HepG2 (cell line): ENCODE measurements around the gene PGC. TPM values are rescaled to one million over a fixed set of nuclear protein-coding genes. Genes with fewer than 3 reads are reported as not detected.
A peak's percentile ranks its signal among the peaks of the same experiment; 100 is the strongest.

ENCODE experiments used
- AHDC1 ChIP-seq: sonication (generic); formaldehyde crosslinking; IDR thresholded peaks from 2 replicates; pipeline ENCODE4 v1.5.1; 2020; ENCODE audit warnings: mild to moderate bottlenecking, missing genetic modification reagents, borderline replicate concordance
- FOXP1 ChIP-seq, 2 experiments: fragments of 450-650 bp in 1 of 2; IDR thresholded peaks; 2 replicates each; pipeline ENCODE4 v1.6.1; 2017 to 2018; ENCODE audit warnings: antibody characterized with exemption in 1 of 2
- GATA4 ChIP-seq: sonication (generic); IDR thresholded peaks from 2 replicates; pipeline ENCODE4 v1.6.1; 2016; ENCODE audit warnings: antibody characterized with exemption, low read depth, borderline replicate concordance
- GATAD2A ChIP-seq: IDR thresholded peaks from 2 replicates; pipeline ENCODE4 v1.6.1; 2016
- HDAC1 ChIP-seq: sonication (generic); formaldehyde crosslinking; IDR thresholded peaks from 2 replicates; pipeline ENCODE4 v1.5.1; 2020; ENCODE audit warnings: mild to moderate bottlenecking, missing genetic modification reagents
- KLF6 ChIP-seq: IDR thresholded peaks from 2 replicates; pipeline ENCODE4 v1.8.0; 2016; ENCODE audit warnings: missing biosample characterization, missing genetic modification reagents
- RCOR2 ChIP-seq: IDR thresholded peaks from 2 replicates; pipeline ENCODE4 v1.6.1; 2016; ENCODE audit warnings: missing biosample characterization, missing genetic modification reagents
- SIN3A ChIP-seq: IDR thresholded peaks from 2 replicates; pipeline ENCODE4 v1.6.1; 2011; ENCODE audit warnings: low read depth, mild to moderate bottlenecking, control low read depth, low read length, borderline replicate concordance
- SMAD9 ChIP-seq: sonication (generic); formaldehyde crosslinking; IDR thresholded peaks from 2 replicates; pipeline ENCODE4 v1.5.1; 2020; ENCODE audit warnings: mild to moderate bottlenecking, missing genetic modification reagents
- SRY ChIP-seq: sonication (generic); formaldehyde crosslinking; IDR thresholded peaks from 2 replicates; pipeline ENCODE4 v1.8.0; 2022; ENCODE audit warnings: mild to moderate bottlenecking, missing genetic modification reagents
- TBL1XR1 ChIP-seq: fragments of 150-350 bp; IDR thresholded peaks from 2 replicates; pipeline ENCODE4 v1.6.1; 2014; ENCODE audit warnings: borderline replicate concordance, low read length; ENCODE audit not compliant: partially characterized antibody
- ZBTB37 ChIP-seq: sonication (generic); formaldehyde crosslinking; IDR thresholded peaks from 2 replicates; pipeline ENCODE4 v1.4.0; 2020; ENCODE audit warnings: mild to moderate bottlenecking, missing genetic modification reagents
- ZBTB4 ChIP-seq: sonication (generic); formaldehyde crosslinking; IDR thresholded peaks from 2 replicates; pipeline ENCODE4 v1.4.0; 2020; ENCODE audit warnings: missing genetic modification reagents, mild to moderate bottlenecking, borderline replicate concordance
- ZNF224 ChIP-seq: sonication (generic); formaldehyde crosslinking; IDR thresholded peaks from 2 replicates; pipeline ENCODE4 v1.5.0; 2020; ENCODE audit warnings: mild to moderate bottlenecking, missing genetic modification reagents
- ZNF552 ChIP-seq: sonication (generic); formaldehyde crosslinking; IDR thresholded peaks from 2 replicates; pipeline ENCODE4 v1.9.0; 2022; ENCODE audit warnings: missing genetic modification reagents, mild to moderate bottlenecking, borderline replicate concordance
- ZNF605 ChIP-seq: sonication (generic); formaldehyde crosslinking; IDR thresholded peaks from 2 replicates; pipeline ENCODE4 v1.8.0; 2022; ENCODE audit warnings: mild to moderate bottlenecking, missing genetic modification reagents
- ZNF709 ChIP-seq: sonication (generic); formaldehyde crosslinking; IDR thresholded peaks from 2 replicates; pipeline ENCODE4 v1.5.0; 2020; ENCODE audit warnings: mild to moderate bottlenecking, missing genetic modification reagents
- ZNF879 ChIP-seq: sonication (generic); formaldehyde crosslinking; IDR thresholded peaks from 2 replicates; pipeline ENCODE4 v1.8.1; 2023; ENCODE audit warnings: missing genetic modification reagents
- ZSCAN22 ChIP-seq: sonication (generic); formaldehyde crosslinking; IDR thresholded peaks from 2 replicates; pipeline ENCODE4 v1.4.0; 2020; ENCODE audit warnings: mild to moderate bottlenecking, missing genetic modification reagents
- ZSCAN31 ChIP-seq: sonication (generic); formaldehyde crosslinking; IDR thresholded peaks from 2 replicates; pipeline ENCODE4 v1.5.0; 2020; ENCODE audit warnings: low read depth, mild to moderate bottlenecking, missing genetic modification reagents
- polyA plus RNA-seq, 8 experiments: library from polyadenylated mRNA; depleted of rRNA in 3 of 8; stranded (reverse) in 7 of 8; unstranded in 1 of 8; fragments of >200 nt; fragmentation: Illumina TruSeq in 4 of 8; extraction: Trizol in 4 of 8; gene quantifications; 2 replicates each; pipeline versions ENCODE4 v1.2.1 to v1.2.3, GENCODE V29; 2011 to 2016; ENCODE audit warnings: low read depth in 4 of 8, missing spikeins in 1 of 8, mixed read lengths in 1 of 8; ENCODE audit not compliant: insufficient read depth in 1 of 8
- total RNA-seq, 5 experiments: library from RNA; depleted of rRNA; stranded (reverse); fragments of >200 nt; fragmentation: Illumina TruSeq; extraction: Trizol; gene quantifications; 2 replicates each; pipeline ENCODE4 v1.2.3, GENCODE V29; 2016; ENCODE audit warnings: low read depth in 1 of 5

The PGC gene
- total and polyA plus RNA-seq, 2 of the 13 experiments (the other 11 are each of a cell fraction or from before 2014, with no cell fraction given): 426 to 502 TPM

- TF ChIP-seq ZBTB4 (CRISPR knock-in tag): 0 out of 2 replicates have a peak, but pooled peaks have one; percentile 46
- 0 out of 2 replicates have a peak, but pooled peaks have one; percentile 45 for TF ChIP-seq ZNF605
- peak; percentile 63; the same call in 1 of the 2 replicates for TF ChIP-seq SRY
- no peak for TF ChIP-seq ZSCAN22 (CRISPR knock-in tag)
- TF ChIP-seq GATAD2A (CRISPR knock-in tag): peak; percentile 71; the same call in 1 of the 2 replicates
- TF ChIP-seq AHDC1 (CRISPR knock-in tag): no peak
- peak; percentile 75; the same call in 1 of the 2 replicates for TF ChIP-seq KLF6
- TF ChIP-seq ZNF552 (CRISPR knock-in tag): no peak
- no peak for TF ChIP-seq ZNF709 (CRISPR knock-in tag)
- 0 out of 2 replicates have a peak, but pooled peaks have one; percentile 52 for TF ChIP-seq ZSCAN31 (CRISPR knock-in tag)
- TF ChIP-seq ZNF879: no peak
- no peak for TF ChIP-seq FOXP1 (IDR thresholded peaks at IDR 0.05)
- no peak; the same call in 1 of the 2 replicates for TF ChIP-seq FOXP1 (CRISPR knock-in tag; IDR thresholded peaks at IDR 0.05)
- 0 out of 2 replicates have a peak, but pooled peaks have one; percentile 18 for TF ChIP-seq RCOR2
- peak; percentile 79 for TF ChIP-seq TBL1XR1
- peak; percentile 89; the same call in 1 of the 2 replicates for TF ChIP-seq SIN3A
- TF ChIP-seq ZNF224 (CRISPR knock-in tag): no peak
- TF ChIP-seq HDAC1 (CRISPR knock-in tag): peak; percentile 77
- no peak for TF ChIP-seq ZBTB37
- TF ChIP-seq SMAD9 (CRISPR knock-in tag): no peak
- no peak for TF ChIP-seq GATA4
Measured at GRCh38 chr6:41735427-41736185, 11.6 kb downstream of the PGC start, which contains the start of gene TFEB (continued).
